HG03196 (cell line): Measurements from ENCODE around the gene ILDR2.

Source experiments
- ATAC-seq: cut with Tn5 transposase; IDR thresholded peaks from one replicate; pipeline ENCODE4 v1.9.1; 2021; ENCODE audit not compliant: unreplicated experiment

ILDR2 gene

DNA sequence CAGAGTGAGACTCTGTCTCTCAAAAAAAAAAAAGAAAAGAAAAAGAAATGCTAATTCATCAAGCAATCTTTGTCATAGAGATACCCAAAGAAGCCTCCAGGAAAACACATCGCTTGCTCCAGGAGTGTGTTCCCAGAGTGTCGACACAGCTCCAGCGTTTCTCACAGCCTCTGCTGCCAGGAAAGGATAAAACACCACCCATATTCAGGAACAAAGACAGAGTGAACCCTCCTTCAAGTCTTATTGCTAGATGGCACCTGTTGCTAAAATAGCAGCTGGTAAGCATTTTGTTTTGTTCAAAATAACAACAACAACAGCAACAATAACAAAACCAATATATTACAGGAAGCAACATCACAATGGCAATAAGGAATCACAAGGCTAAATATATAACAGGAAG, 3.1 kb downstream of the ILDR2 start:
- ATAC-seq: no peak

DNA sequence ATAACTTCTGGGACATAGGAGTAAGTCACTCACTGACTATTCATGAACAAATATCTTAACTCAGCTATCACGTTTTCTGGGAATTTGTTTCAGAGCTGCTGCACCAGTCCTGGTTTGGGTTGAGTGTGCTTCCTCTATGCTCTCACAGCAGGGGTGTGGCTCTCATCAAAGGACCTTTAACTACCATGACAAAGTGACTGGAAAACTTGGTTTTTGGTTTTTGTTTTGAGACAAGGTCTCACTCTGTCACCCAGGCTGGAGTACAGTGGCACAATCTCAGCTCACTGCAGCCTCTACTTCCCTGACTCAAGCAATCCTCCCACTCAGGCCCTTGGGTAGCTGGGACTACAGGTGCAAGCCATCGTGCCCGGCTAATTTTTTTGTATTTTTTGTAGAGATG, 4.1 kb downstream of the ILDR2 start:
- no peak for ATAC-seq

DNA sequence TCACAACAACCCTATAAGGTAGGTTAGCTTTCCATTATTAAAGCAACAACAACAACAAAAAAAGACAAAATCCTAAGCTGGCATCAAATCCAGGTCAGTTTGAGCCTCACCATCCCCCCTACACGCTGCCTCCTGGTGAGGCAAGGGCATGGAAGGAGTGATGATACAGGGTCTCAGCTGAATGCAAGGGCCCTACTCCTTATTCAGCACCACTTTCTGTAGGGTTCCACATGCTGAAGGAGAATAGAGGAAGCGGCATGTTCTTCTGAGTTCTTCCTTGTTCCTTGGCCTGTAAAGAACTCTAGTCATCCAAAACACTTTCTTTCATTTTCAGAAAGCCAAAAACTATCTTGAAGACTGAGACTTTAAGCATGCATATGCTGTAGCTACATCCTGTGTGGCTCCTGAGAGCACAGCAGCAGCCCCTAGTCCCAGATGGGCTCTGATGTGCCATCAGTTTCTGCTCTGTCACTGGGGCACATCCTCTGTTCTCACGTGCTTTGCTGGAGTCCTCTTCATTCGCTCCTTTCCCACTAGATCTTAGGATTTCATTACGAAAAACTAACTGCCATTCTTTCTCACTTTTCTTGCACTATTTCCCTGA, 6.2 kb downstream of the ILDR2 start:
- peak; percentile 76 for ATAC-seq

DNA sequence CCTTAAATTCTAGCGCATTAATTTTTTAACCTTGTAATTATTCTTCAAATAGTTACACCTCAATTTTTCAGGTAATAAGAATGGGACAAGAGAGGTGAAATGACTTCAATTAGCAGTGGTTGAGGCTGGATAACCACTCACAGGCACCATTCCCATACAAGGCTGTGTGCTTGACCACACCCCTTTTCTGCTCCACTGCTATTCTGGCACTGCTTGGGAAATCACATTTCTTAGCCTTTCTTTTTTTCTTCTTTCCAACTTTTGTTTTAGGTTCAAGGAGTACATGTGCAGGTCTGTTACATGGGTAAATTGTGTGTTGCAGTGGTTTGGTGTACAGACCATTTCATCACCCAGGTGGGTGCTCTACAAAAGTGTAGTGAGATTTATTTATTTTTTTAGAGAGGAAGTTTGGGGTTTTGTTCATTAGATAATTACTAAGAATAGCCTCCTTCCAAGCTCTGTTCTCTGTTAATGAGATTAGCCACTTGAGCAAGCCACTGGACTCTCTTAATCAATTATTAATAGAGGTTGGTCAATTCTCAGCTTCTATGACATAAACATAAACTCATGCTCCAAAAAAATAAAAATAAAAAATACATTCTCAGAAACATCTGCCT, 14.4 kb downstream of the ILDR2 start:
- no peak for ATAC-seq

DNA sequence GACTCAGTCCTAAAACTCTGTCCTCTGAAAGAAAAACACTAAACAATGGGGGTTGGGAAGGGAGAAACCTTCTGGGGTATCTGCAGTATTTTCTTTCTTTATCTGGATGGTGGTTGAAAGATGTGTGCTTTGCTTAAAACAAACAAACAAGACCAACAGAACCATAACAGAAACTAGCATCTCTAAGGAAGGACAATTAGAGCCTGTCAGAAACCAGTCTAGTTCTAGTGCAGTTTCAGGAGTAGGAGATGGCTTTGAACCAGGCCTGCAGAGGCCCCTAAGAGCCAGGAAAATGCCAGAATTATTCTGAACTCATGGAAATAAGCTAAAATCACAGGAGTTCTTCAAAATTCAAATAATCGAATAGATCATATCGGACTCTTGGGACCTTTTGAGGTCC, 18.5 kb downstream of the ILDR2 start:
- ATAC-seq: no peak

DNA sequence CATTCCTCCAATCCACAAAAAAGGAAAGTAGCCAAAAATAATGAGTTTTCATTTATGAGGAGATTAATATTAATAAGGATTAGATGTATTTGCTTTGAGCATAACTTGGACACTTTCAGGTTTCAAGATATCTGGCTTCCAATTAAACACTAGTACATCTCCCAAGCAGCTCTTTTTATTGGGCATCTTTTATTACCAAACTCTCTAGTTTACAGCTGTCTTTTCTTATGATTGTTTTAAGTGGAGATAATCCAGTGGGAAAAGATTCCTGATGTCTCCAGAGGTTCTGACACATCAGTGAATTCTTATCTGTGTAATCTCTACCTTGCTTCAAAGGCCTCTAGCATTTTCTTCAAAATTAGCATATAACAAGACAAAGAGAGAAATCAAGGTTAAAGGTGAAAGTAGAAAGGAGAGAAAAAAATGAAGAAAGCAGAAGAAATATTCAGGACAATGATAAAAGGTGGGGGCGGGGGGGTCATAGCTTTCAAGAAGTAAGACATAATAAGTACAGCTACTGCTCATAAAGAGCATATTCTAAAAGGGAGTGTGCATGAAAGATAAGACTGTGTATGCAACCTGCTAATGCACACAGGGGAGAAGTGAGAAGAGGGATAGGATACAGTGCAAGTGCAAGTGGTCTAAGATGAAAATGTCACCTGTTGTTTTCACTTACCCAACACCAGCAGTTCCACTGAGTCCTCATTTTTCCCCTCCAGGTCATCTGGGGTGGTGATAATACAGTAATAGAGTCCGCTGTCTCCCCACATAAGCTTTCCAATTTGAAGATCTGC, 19.1 kb downstream of the ILDR2 start:
- ATAC-seq: no peak

DNA sequence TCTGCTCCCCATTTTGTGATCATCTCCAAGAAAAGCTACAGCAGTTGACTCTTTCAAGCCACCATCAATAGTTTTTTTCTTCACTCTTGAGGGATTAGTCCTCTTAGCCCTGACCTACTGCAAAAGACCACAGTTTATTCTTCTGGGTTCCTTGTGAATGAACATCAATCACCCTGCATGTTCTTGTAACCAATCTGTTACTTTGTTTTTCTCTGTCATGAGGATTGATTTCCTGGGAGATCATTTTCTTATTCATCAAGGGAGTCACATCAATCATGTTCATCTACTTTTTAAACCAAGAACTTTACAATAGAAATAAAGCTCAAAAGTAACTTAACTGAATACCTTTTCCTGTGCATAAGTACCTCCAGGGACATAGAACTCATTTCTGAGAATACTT, 21.8 kb downstream of the ILDR2 start:
- no peak for ATAC-seq

DNA sequence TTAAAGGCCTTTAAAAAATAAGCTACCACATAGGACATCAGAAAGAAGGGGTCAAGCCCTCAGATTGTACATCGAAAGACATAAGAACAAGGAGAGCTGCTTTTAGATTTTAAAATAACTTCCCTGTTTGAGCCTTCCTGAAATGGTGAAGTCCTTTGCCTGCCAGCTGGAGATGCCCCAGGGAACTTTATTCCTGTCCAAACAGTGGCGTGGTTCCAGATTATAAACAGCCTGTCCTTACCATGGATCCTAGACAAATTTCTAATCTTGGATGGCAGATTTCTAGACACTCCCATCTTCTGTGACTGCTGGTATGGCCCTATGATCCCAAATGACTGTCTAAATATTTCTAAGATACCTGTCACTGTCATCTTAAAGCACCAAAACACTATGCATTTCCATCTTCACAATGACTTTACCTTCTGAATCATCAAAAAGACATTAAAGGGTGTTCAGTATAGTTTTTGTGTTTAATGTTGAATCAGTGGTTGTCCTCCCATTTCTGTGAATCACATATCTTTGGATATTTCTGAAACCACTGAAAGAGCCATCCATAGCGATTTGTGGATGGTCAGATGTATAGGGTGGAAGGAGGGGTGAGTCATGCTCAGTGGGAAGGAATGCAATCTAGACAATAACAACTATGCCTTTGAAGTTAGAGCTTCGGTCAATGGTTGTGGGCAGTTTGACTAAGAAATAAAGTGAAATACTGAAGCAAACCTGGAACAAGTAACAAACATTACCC, 23.2 kb downstream of the ILDR2 start:
- no peak for ATAC-seq

DNA sequence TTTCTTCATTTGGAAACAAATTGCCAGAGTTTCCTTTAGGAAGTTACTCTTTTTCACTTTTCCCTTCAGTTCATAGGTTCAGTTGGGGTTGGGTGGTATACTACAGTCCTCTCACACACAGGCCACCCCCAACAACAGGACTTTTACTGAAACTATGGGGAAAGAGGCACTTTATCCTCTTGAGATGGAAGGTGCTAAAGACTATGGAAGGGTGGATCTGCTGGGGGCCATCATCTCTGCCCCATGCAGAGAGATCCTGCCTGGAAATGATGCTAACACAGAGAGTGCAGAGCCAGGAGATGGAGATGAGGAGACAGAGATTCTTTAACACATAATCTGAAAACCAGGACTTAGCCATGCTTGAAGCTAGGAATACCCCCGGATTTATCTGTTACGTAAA, 24.3 kb downstream of the ILDR2 start:
- ATAC-seq: no peak

DNA sequence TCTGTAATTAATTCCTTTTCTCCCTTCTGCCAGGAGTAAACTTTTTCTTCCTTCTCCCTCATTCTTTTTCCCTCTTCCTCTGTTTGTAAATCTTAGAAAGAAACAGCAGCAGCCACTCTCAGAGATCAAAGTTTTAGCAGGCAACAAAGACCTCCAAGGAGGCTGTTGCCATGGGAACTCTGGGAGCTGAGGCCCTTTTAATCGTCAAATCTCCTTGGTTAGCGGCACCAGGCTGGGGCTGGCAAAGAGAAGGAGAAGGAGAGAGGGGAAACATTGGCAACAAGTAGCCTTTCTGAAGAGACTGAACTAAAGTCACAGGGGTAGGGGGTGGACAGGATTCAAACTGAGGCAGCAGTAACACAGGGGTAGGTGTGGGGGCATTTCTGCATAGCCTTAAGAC, 25.2 kb downstream of the ILDR2 start:
- no peak for ATAC-seq

DNA sequence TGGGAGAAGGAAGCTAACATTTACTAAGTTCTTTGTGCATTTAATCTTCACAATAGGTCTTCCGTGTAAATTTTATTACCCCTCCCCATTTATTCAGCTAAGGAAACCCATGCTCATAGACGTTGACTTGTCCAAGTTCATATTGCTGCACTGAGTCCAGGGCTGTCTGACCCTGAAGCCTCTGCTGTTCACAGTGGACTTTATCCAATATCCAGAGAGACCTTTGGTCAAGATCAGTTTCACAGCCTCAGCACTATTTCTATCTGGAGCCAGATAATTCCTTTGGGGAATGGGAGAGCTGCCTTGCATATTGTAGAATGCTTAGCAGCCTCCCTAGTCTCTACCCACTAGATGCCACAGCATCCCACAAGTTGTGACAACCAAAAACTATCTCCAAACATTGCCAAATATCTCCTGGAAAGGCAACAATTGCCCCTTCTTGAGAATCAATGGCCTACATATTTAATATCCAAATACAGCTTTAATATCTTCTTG, 26.4 kb downstream of the ILDR2 start:
- ATAC-seq: no peak

DNA sequence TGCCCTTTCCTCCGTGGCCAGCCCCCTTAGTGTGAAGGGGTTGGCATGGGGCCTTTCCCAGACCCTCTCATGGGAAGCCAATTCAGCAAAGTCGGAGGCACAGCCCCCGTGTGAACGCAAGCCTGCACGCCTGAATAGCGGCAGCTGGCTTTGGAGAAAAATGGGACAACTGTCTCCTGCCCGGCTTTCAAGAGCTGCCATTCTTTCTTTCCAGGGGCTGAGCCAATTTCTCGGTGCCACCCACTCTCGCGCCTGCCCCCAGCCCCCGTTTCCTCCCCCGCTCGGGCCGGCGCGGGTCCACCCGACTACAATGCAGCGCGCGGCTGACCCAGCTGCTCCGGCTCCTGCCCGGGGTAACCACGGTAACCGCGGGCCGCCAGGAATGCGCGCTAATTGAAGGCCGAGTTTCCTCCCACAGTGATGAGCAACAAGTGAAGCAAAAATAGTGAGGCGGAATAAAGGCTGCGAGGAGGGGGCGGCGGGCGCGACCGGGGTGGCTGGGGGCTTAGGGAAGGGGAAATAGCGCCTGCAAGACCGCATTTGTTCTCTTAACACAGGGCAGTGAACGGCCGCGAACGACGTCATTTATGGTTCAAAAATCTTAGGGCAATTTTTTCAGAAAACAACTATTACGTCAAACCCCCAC, 27.8 kb downstream of the ILDR2 start:
- no peak for ATAC-seq

DNA sequence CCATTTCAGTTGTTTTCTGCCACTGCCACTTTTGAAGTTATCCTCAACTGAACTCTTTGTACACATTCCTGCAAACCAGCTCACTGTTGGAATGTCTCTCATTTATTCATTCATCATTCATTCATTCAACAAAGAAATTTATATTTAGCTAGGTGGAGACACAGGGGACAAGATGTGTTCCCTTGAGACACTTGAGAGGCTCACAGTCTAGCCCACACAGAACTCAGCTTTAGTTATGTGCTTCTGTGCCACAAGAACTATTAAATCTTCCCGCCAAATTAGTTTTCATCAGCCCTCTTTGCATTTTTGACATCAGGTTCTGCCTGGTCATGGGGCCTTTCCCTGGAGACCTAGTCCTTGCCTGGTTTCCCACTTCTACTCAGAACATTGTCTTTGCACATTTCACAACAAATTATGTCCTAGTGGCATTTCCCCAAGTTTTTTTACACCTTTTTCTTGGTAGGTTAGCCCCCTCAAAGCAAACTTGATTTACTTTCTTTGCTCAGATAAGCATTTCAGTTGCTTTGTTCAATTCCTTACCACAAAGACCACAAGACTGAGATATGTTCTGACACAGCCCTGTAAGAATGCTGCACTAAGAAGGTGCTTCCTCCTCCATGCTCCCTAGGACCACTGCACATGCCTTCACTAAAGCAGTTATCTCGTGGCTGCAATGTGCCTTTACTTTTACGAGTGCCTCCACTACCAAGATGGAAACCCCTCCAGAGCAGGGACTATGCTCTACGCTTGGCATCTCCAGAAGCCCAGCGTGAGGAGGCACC, 31.0 kb downstream of the ILDR2 start:
- ATAC-seq: no peak

DNA sequence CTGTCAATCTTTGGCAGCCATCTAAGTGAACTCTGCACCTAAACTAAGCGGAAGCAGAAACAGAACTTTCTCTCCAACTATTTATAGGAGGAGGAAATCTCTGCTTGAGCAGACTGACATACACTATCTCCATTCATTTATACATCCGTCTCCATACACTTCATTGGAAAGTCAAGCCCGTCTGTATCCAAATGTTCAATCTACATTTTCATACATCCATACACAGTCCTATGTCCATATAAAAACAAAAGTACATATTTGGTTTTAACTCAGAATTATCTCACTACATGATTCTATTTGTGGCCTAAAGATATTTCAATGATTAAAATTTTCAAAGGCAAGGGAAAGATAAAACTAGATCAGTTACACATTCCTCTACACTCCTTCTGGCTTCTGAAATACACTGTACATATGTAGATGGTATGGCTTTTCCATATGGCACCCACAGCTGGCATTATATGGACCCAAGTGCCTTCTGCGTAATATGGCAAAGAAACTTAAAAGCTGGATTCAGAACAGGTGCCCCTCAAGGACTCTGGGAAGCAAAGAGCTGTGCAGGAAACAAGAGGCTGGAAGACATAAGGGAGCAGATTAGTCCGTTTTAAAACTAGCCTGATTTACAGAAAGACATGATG, 35.5 kb downstream of the ILDR2 start:
- no peak for ATAC-seq

DNA sequence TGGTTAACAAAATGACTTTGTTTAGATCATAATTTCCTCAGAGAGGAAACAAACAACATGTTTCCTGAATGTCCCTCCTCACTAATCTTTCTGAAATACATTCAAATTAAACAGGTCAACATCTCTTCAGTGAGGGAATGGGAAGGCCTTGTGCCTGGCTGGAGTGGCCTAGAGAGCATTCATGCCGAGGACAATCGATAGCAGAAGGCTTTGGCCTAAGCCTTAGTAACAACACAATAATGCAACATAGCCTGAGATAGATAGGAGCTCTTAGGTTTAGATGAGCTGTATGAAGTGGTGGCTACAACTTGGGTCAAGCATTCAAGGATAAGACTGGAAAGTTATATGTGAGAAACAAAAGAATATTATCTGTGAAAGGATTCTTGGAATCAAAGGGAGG, 37.4 kb downstream of the ILDR2 start:
- no peak for ATAC-seq

DNA sequence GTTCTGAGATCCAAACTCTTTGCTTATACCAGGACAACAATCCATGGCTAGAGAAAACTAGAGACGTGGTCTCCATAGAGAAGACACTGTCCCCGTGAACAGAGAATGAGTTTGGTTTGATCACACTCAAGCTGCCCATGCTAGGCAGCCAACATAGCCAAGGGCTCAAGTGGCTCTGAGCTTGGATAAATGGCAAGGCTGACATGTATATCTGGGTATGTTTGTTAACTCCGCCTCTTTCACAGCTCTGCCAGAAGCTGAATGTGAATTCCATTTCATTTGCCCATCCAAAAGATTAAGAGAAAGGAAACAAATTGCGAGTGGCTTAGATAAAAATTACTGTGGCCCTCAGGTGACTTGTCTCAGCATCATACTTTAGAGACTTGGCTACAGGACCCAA, 38.0 kb downstream of the ILDR2 start:
- no peak for ATAC-seq

DNA sequence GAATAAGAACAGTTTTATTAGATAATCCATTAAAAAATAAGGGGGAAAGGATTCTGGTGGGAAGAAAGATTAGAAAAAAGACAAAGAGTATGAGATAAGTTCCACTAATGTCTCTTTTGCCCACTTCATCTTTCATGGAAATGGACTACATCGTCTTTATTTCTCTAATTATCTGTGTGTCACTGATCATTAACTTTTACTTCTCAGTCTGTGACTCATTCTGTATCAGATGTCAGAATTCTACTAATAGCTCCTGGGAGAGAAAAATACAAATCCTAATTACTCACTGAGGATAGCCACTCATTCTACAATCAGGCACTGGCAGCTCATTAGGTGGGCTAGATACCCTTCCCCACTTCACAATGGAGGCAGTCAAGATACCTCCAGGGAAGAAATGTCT, 41.7 kb downstream of the ILDR2 start:
- ATAC-seq: no peak

DNA sequence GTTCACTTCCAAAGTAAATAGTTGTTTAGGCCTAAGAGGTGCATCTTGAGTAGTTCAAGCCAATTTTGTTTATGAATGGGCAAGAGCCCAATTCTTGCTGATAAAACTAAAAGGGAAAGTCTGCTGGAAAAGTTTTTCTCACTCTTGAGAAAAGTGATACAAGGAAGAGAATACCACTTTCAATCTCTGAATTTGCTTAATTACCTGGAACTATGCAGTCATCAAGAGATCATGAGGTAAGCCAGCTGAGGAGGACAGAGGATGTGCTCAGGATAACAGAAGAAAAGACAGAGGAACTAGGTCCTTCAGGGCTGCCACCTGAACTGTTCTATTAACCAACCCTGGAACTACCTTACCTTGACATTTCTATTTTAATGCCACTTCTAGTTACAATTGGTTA, 42.2 kb downstream of the ILDR2 start:
- ATAC-seq: no peak

DNA sequence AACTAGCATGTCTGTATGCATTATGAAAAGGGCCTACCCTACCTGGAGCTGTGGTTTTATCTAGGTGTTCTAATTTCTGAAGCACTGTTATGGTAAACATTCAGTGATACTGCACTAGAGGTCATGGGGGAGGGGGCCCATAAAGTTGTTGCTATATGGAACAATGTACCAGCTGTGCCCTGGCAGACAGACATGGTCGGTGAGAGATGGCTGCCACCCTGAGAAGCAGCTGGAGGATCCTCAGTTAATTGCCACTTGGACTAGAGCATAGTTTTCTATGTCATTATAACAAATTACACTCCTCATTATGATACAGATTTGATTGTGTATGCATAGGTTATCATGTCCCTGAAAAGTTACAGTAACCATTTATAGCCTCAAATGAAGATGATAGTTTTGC, 45.4 kb downstream of the ILDR2 start:
- ATAC-seq: no peak

DNA sequence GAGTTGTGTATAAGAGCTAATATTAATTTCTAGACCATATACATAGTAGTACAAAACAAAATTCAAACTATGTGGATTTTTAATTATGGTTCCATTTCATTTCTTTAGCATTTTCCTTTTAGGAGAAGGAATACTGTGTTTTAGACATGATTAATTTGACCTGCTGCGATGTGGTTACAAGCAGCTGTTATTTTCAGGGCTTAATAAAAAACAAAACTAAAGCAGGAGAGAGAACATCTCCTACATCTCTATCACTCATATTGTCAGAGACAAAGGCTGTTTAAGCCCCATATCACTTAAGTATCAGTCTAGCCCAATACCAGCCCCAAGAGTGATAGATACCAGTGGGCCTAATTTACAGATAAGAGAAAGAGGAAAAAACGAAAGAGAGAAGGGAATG, 47.6 kb downstream of the ILDR2 start:
- no peak for ATAC-seq
